Liver (tissue), 3 donors: ENCODE data around the gene CTNNBL1.

ENCODE experiments used
- CTCF ChIP-seq: fragments of 150-350 bp; IDR thresholded peaks from 2 replicates; pipeline ENCODE4 v1.5.1; 2017; ENCODE audit warnings: improper control_type of control experiment, low read depth, low read length; ENCODE audit not compliant: missing input control
- EGR1 ChIP-seq, 2 donors: IDR thresholded peaks; 2 replicates each; pipeline ENCODE4 v1.6.1; 2016 to 2018; ENCODE audit warnings: antibody characterized with exemption in 2 of 2, low read depth in 2 of 2
- MAX ChIP-seq: IDR thresholded peaks from 2 replicates; pipeline ENCODE4 v1.6.1; 2016; ENCODE audit warnings: antibody characterized with exemption
- donor health status: healthy.
- donor health status: healthy.

DNA sequence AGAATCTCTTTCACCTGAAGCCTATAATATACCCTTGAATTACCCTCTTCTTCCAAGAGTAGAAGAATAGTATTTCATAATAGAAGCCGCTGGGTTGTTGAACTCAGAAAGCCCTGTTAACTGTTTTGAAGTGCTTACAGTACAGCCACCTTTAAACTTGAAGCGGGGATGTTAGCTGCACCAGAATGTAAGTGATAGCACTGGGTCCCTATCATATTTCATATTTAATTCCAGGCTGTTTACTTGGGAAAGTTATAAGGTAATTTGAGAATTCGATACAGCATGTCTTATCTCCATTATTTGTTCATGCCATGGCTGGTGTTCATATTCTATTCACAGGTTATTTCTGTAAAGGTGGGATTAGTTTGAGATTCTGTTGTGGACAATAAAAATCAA lies 145.6 kb downstream of the CTNNBL1 start:
- TF ChIP-seq CTCF (no peak), EGR1 (IDR thresholded peaks at IDR 0.05; ENCODE audit: low read depth in 2 of 2) (no peak), MAX (no peak)
